HEK293 (cell line): ENCODE measurements around the gene TCF7L2.

Experiments
- CTCF ChIA-PET: fragments of 350-600 bp; formaldehyde crosslinking; extraction: SDS; loops from one replicate; lab custom pipeline; 2021; ENCODE audit warnings: antibody characterized with exemption; lab: Yijun Ruan, JAX
- POLR2A ChIA-PET: fragments of 300-600 bp; formaldehyde crosslinking; extraction: SDS; loops from one replicate; lab custom pipeline; 2020; ENCODE audit warnings: antibody characterized with exemption, inconsistent platforms; lab: Yijun Ruan, JAX
- H3K27ac ChIP-seq: fragments of 200-500 bp; sonication (Bioruptor generic); 2 replicates; pipeline ENCODE4 v1.5.1; 2014; ENCODE audit warnings: low read depth, low read length, control low read depth, inconsistent platforms; ENCODE audit errors: extremely low read depth
- H3K36me3 ChIP-seq, 2 experiments: fragments of 200-500 bp in 1 of 2; sonication (Bioruptor generic) in 1 of 2; 1 replicate in 1 of 2; 2 replicates in 1 of 2; pipeline ENCODE4 v1.5.1; 2014 to 2017; ENCODE audit warnings: inconsistent platforms in 2 of 2, low read length in 2 of 2; ENCODE audit not compliant: control insufficient read depth in 2 of 2, insufficient read depth in 1 of 2
- H3K4me1 ChIP-seq: fragments of 200-500 bp; sonication (Bioruptor generic); 2 replicates; pipeline ENCODE4 v1.5.1; 2014; ENCODE audit warnings: mild to moderate bottlenecking, low read length, inconsistent platforms; ENCODE audit not compliant: control insufficient read depth, insufficient read depth
- H3K4me3 ChIP-seq: 2 replicates; pipeline ENCODE4 v1.5.1; 2011; ENCODE audit warnings: low read depth, mild to moderate bottlenecking, control low read depth, low read length, moderate library complexity
- H3K9me3 ChIP-seq: fragments of 200-500 bp; sonication (Bioruptor generic); 2 replicates; pipeline ENCODE4 v1.5.1; 2014; ENCODE audit warnings: low read depth, low read length, inconsistent platforms; ENCODE audit not compliant: control insufficient read depth, insufficient read depth
- OSR2 ChIP-seq: fragments of 450-650 bp; formaldehyde crosslinking; IDR thresholded peaks from 2 replicates; pipeline ENCODE4 v1.5.1; 2016; ENCODE audit warnings: missing biosample characterization, missing genetic modification characterization
- SCRT1 ChIP-seq: fragments of 450-650 bp; formaldehyde crosslinking; IDR thresholded peaks from 2 replicates; pipeline ENCODE4 v1.5.1; 2016; ENCODE audit warnings: missing biosample characterization, missing genetic modification characterization, borderline replicate concordance
- ZFP41 ChIP-seq: fragments of 450-650 bp; formaldehyde crosslinking; IDR thresholded peaks from 2 replicates; pipeline ENCODE4 v1.5.1; 2016; ENCODE audit warnings: missing biosample characterization, missing genetic modification characterization, borderline replicate concordance
- ZIC2 ChIP-seq: fragments of 450-650 bp; formaldehyde crosslinking; IDR thresholded peaks from 2 replicates; pipeline ENCODE4 v1.5.1; 2016; ENCODE audit warnings: missing biosample characterization, missing genetic modification characterization
- ZNF138 ChIP-seq: fragments of 450-650 bp; formaldehyde crosslinking; IDR thresholded peaks from 2 replicates; pipeline ENCODE4 v1.5.1; 2016; ENCODE audit warnings: missing biosample characterization, missing genetic modification characterization, borderline replicate concordance
- ZNF23 ChIP-seq: fragments of 450-650 bp; formaldehyde crosslinking; IDR thresholded peaks from 2 replicates; pipeline ENCODE4 v1.5.1; 2016; ENCODE audit warnings: missing biosample characterization, missing genetic modification characterization, borderline replicate concordance
- ZNF239 ChIP-seq: fragments of 450-650 bp; formaldehyde crosslinking; IDR thresholded peaks from 2 replicates; pipeline ENCODE4 v1.5.1; 2016; ENCODE audit warnings: missing biosample characterization, missing genetic modification characterization
- ZNF350 ChIP-seq: fragments of 450-650 bp; formaldehyde crosslinking; IDR thresholded peaks from 2 replicates; pipeline ENCODE4 v1.5.0; 2017; ENCODE audit warnings: missing biosample characterization, mild to moderate bottlenecking, missing genetic modification characterization
- ZNF391 ChIP-seq: fragments of 450-650 bp; formaldehyde crosslinking; IDR thresholded peaks from 2 replicates; pipeline ENCODE4 v1.5.1; 2016; ENCODE audit warnings: low read depth, missing biosample characterization, missing genetic modification characterization, borderline replicate concordance
- ZNF416 ChIP-seq: fragments of 450-650 bp; formaldehyde crosslinking; IDR thresholded peaks from 2 replicates; pipeline ENCODE4 v1.5.1; 2016; ENCODE audit warnings: missing biosample characterization, missing genetic modification characterization
- ZNF548 ChIP-seq: fragments of 450-650 bp; formaldehyde crosslinking; IDR thresholded peaks from 2 replicates; pipeline ENCODE4 v1.5.1; 2016; ENCODE audit warnings: missing biosample characterization, missing genetic modification characterization
- ZNF600 ChIP-seq: fragments of 450-650 bp; formaldehyde crosslinking; IDR thresholded peaks from 2 replicates; pipeline ENCODE4 v1.5.1; 2016; ENCODE audit warnings: missing biosample characterization, missing genetic modification characterization
- ZNF645 ChIP-seq: fragments of 450-650 bp; formaldehyde crosslinking; IDR thresholded peaks from 2 replicates; pipeline ENCODE4; 2016; ENCODE audit warnings: missing biosample characterization, missing genetic modification characterization
- ZNF843 ChIP-seq: fragments of 450-650 bp; formaldehyde crosslinking; IDR thresholded peaks from 2 replicates; pipeline ENCODE4 v1.5.1; 2016; ENCODE audit warnings: missing biosample characterization, missing genetic modification characterization
- TF ChIP-seq, protein P1 (sequence below): fragments of 450-650 bp; formaldehyde crosslinking; IDR thresholded peaks from 2 replicates; pipeline ENCODE4 v1.5.1; 2016; ENCODE audit warnings: missing biosample characterization, missing genetic modification characterization
- TF ChIP-seq, protein P2 (sequence below): fragments of 450-650 bp; formaldehyde crosslinking; IDR thresholded peaks from 2 replicates; pipeline ENCODE4 v1.5.1; 2017; ENCODE audit warnings: missing biosample characterization, missing genetic modification characterization
- TF ChIP-seq, protein P3 (sequence below): fragments of 450-650 bp; formaldehyde crosslinking; IDR thresholded peaks from 2 replicates; pipeline ENCODE4 v1.5.1; 2016; ENCODE audit warnings: missing biosample characterization, missing genetic modification characterization, borderline replicate concordance

Gene TCF7L2

DNA sequence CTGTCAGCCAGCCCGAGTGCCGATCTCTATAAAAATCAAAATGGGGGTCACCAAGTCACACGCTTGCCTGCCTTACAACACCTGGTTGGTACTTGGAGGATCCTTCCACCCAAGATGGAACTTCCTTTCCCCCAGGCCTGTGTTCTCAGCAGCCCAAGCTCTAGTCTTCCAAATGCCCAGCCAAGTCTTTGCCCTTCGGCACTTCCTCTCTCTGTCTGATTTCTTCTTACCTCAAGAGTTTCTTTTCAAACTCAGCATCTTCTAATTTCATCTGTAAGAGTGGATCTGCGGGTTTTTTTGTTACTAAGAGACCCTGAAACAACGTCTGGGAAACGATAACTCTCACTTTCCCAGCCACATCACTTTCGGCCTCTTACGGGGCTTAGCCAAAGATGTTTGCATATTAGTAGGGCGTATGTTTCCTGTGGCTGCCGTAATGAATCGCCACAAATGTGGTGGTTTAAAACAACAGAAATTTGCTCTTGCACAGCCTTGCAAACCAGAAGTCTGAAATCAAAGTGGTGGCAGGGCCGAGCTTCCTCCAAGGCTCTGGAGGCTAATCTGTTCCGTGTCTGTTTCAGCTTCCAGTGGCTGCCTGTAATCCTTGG lies 219.9 kb downstream of the TCF7L2 start (continued):
- TF ChIP-seq ZNF843 (tag by site-specific recombination), result no peak
- no peak for TF ChIP-seq ZNF416 (tag by site-specific recombination)
- TF ChIP-seq, protein P1, sequence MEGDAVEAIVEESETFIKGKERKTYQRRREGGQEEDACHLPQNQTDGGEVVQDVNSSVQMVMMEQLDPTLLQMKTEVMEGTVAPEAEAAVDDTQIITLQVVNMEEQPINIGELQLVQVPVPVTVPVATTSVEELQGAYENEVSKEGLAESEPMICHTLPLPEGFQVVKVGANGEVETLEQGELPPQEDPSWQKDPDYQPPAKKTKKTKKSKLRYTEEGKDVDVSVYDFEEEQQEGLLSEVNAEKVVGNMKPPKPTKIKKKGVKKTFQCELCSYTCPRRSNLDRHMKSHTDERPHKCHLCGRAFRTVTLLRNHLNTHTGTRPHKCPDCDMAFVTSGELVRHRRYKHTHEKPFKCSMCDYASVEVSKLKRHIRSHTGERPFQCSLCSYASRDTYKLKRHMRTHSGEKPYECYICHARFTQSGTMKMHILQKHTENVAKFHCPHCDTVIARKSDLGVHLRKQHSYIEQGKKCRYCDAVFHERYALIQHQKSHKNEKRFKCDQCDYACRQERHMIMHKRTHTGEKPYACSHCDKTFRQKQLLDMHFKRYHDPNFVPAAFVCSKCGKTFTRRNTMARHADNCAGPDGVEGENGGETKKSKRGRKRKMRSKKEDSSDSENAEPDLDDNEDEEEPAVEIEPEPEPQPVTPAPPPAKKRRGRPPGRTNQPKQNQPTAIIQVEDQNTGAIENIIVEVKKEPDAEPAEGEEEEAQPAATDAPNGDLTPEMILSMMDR (tag by site-specific recombination), result no peak
- no peak for TF ChIP-seq OSR2
- no peak for TF ChIP-seq ZNF391 (tag by site-specific recombination)
- no peak for TF ChIP-seq ZNF138
- TF ChIP-seq ZNF548 (tag by site-specific recombination), result no peak
- no peak for TF ChIP-seq ZNF23 (tag by site-specific recombination)
- TF ChIP-seq ZIC2 (tag by site-specific recombination), result no peak

- Histone ChIP-seq H3K4me1 (peaks cover 10% of the 10 kb centered on the region), H3K4me3 (no peak overlapping the region), H3K27ac (no peak overlapping the region), H3K9me3 (no peaks in the 10 kb centered on the region), H3K36me3 (peaks cover 0 to 5% of the 10 kb centered on the region in 2 experiments; a peak in 1 of 3 replicates)
- CTCF ChIA-PET, result no interaction called here
- no peak for TF ChIP-seq ZFP41 (tag by site-specific recombination)
- TF ChIP-seq ZNF645, result no peak
- TF ChIP-seq, protein P2, sequence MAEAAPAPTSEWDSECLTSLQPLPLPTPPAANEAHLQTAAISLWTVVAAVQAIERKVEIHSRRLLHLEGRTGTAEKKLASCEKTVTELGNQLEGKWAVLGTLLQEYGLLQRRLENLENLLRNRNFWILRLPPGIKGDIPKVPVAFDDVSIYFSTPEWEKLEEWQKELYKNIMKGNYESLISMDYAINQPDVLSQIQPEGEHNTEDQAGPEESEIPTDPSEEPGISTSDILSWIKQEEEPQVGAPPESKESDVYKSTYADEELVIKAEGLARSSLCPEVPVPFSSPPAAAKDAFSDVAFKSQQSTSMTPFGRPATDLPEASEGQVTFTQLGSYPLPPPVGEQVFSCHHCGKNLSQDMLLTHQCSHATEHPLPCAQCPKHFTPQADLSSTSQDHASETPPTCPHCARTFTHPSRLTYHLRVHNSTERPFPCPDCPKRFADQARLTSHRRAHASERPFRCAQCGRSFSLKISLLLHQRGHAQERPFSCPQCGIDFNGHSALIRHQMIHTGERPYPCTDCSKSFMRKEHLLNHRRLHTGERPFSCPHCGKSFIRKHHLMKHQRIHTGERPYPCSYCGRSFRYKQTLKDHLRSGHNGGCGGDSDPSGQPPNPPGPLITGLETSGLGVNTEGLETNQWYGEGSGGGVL, result no peak
- TF ChIP-seq SCRT1 (tag by site-specific recombination), result no peak
- no peak for TF ChIP-seq ZNF350
- no peak for TF ChIP-seq ZNF600 (tag by site-specific recombination)
- TF ChIP-seq ZNF239 (tag by site-specific recombination), result no peak
- TF ChIP-seq, protein P3, sequence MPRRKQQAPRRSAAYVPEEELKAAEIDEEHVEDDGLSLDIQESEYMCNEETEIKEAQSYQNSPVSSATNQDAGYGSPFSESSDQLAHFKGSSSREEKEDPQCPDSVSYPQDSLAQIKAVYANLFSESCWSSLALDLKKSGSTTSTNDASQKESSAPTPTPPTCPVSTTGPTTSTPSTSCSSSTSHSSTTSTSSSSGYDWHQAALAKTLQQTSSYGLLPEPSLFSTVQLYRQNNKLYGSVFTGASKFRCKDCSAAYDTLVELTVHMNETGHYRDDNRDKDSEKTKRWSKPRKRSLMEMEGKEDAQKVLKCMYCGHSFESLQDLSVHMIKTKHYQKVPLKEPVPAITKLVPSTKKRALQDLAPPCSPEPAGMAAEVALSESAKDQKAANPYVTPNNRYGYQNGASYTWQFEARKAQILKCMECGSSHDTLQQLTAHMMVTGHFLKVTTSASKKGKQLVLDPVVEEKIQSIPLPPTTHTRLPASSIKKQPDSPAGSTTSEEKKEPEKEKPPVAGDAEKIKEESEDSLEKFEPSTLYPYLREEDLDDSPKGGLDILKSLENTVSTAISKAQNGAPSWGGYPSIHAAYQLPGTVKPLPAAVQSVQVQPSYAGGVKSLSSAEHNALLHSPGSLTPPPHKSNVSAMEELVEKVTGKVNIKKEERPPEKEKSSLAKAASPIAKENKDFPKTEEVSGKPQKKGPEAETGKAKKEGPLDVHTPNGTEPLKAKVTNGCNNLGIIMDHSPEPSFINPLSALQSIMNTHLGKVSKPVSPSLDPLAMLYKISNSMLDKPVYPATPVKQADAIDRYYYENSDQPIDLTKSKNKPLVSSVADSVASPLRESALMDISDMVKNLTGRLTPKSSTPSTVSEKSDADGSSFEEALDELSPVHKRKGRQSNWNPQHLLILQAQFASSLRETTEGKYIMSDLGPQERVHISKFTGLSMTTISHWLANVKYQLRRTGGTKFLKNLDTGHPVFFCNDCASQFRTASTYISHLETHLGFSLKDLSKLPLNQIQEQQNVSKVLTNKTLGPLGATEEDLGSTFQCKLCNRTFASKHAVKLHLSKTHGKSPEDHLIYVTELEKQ (tag by site-specific recombination), result no peak
- POLR2A ChIA-PET, result no interaction called here
Observed at GRCh38 chr10:113171662-113172061, 221.6 kb downstream of the TCF7L2 start.
